MM.1S (cell line): ENCODE data around the gene SLX4IP.

Experiments
- CTCF ChIP-seq: fragments of 300-600 bp; sonication (generic); IDR thresholded peaks from 2 replicates; pipeline ENCODE4 v1.5.1; 2016; ENCODE audit warnings: antibody characterized with exemption, low read length, mixed read lengths
- EZH2 ChIP-seq: fragments of 300-600 bp; sonication (generic); optimal IDR thresholded peaks from 2 replicates; pipeline ENCODE3; 2017; ENCODE audit warnings: low read depth, mild to moderate bottlenecking, antibody characterized with exemption, low read length, mixed read lengths
- EZH2phosphoT487 ChIP-seq: fragments of 300-600 bp; sonication (generic); IDR thresholded peaks from 2 replicates; pipeline ENCODE4 v1.6.1; 2018; ENCODE audit warnings: antibody characterized with exemption, low read length

- TF ChIP-seq CTCF (no peak), EZH2 (no peak), EZH2phosphoT487 (no peak)
These were observed 57.0 kb downstream of the SLX4IP start for GRCh38 chr20:10492065-10492464.
